ENCODE data around the gene PTF1A.

PTF1A gene

GRCh38 chr10:23171232-23171876 is 20.8 kb upstream of the PTF1A start:
- in situ Hi-C loops (cut with HindIII; ENCODE audit: low pct_unique_long_range_greater_than_20kb, low sequenced_read_pairs) = no loop called here
- no peak for TF ChIP-seq JUND (IDR thresholded peaks at IDR 0.05; ENCODE audit: low read depth)
- peak; percentile 56 to 62 for DNase-seq (ENCODE audit: low read depth in 1 of 2, low spot score in 1 of 2)

- in situ Hi-C loops (cut with HindIII; ENCODE audit: low pct_unique_long_range_greater_than_20kb, low sequenced_read_pairs) = no loop called here
- no peak for DNase-seq (ENCODE audit: low read depth in 1 of 2, low spot score in 1 of 2)
- TF ChIP-seq JUND (IDR thresholded peaks at IDR 0.05; ENCODE audit: low read depth) = no peak
These were observed 19.5 kb upstream of the PTF1A start for GRCh38 chr10:23172429-23173213.

- no peak for TF ChIP-seq JUND (IDR thresholded peaks at IDR 0.05; ENCODE audit: low read depth)
- in situ Hi-C loops (cut with HindIII; ENCODE audit: low pct_unique_long_range_greater_than_20kb, low sequenced_read_pairs) = no loop called here
- DNase-seq (ENCODE audit: low read depth in 1 of 2, low spot score in 1 of 2) = no peak
These were observed 18.7 kb upstream of the PTF1A start for GRCh38 chr10:23173214-23174073.

GRCh38 chr10:23174074-23174976 is 17.8 kb upstream of the PTF1A start:
- no peak for TF ChIP-seq JUND (IDR thresholded peaks at IDR 0.05; ENCODE audit: low read depth)
- no peak for DNase-seq (ENCODE audit: low read depth in 1 of 2, low spot score in 1 of 2)
- in situ Hi-C loops (cut with HindIII; ENCODE audit: low pct_unique_long_range_greater_than_20kb, low sequenced_read_pairs) = no loop called here

GRCh38 chr10:23174977-23175512 is 17.1 kb upstream of the PTF1A start:
- in situ Hi-C loops (cut with HindIII; ENCODE audit: low pct_unique_long_range_greater_than_20kb, low sequenced_read_pairs) = no loop called here
- no peak for DNase-seq (ENCODE audit: low read depth in 1 of 2, low spot score in 1 of 2)
- TF ChIP-seq JUND (IDR thresholded peaks at IDR 0.05; ENCODE audit: low read depth) = no peak

GRCh38 chr10:23186178-23186577 is 5.9 kb upstream of the PTF1A start:
- in situ Hi-C loops (cut with HindIII; ENCODE audit: low pct_unique_long_range_greater_than_20kb, low sequenced_read_pairs) = no loop called here
- DNase-seq (ENCODE audit: low read depth in 1 of 2, low spot score in 1 of 2) = no peak
- TF ChIP-seq JUND (IDR thresholded peaks at IDR 0.05; ENCODE audit: low read depth) = no peak

GRCh38 chr10:23186697-23187096 is 5.4 kb upstream of the PTF1A start:
- no peak for TF ChIP-seq JUND (IDR thresholded peaks at IDR 0.05; ENCODE audit: low read depth)
- in situ Hi-C loops (cut with HindIII; ENCODE audit: low pct_unique_long_range_greater_than_20kb, low sequenced_read_pairs) = no loop called here
- DNase-seq (ENCODE audit: low read depth in 1 of 2, low spot score in 1 of 2) = no peak

- no peak for DNase-seq (ENCODE audit: low read depth in 1 of 2, low spot score in 1 of 2)
- no peak for TF ChIP-seq JUND (IDR thresholded peaks at IDR 0.05; ENCODE audit: low read depth)
- in situ Hi-C loops (cut with HindIII; ENCODE audit: low pct_unique_long_range_greater_than_20kb, low sequenced_read_pairs) = no loop called here
These were observed 5.0 kb upstream of the PTF1A start for GRCh38 chr10:23187155-23187554.

- no peak for DNase-seq (ENCODE audit: low read depth in 1 of 2, low spot score in 1 of 2)
- in situ Hi-C loops (cut with HindIII; ENCODE audit: low pct_unique_long_range_greater_than_20kb, low sequenced_read_pairs) = no loop called here
- no peak for TF ChIP-seq JUND (IDR thresholded peaks at IDR 0.05; ENCODE audit: low read depth)
These were observed 3.1 kb upstream of the PTF1A start for GRCh38 chr10:23189024-23189423.

GRCh38 chr10:23190872-23191763 is 994 bp upstream of the PTF1A start:
- in situ Hi-C loops (cut with HindIII; ENCODE audit: low pct_unique_long_range_greater_than_20kb, low sequenced_read_pairs) = no loop called here
- no peak for DNase-seq (ENCODE audit: low read depth in 1 of 2, low spot score in 1 of 2)
- no peak for TF ChIP-seq JUND (IDR thresholded peaks at IDR 0.05; ENCODE audit: low read depth)

Data from T47D (cell line).